GM21447 (cell line): ENCODE data around the gene SUMO4.

ENCODE experiments used
- ATAC-seq: cut with Tn5 transposase; IDR thresholded peaks from one replicate; pipeline ENCODE4 v1.9.1; 2021; ENCODE audit not compliant: unreplicated experiment

The SUMO4 gene

DNA sequence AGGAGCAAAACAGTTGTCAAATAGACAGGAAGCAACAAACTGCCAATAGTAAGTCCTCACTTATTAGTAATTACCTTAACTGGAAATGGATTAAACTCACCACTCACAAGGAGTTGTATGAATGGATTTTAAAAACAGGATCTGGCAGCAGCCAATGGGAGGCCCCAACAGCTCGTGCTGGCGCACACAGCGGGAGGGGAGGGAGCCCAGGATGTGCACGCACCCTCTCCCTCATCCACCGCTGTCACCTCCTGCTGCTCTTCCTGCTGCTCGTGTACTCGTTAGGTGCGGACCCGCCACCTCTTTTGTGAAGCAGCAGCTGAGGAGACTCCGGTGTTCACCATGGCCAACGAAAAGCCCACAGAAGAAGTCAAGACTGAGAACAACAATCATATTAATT, at the start of gene SUMO4:
SUMO4 (plus strand) TSS at position 213 of the 400 bp plus-strand sequence; CDS start at position 343, 130 bp downstream.
- no peak for ATAC-seq

DNA sequence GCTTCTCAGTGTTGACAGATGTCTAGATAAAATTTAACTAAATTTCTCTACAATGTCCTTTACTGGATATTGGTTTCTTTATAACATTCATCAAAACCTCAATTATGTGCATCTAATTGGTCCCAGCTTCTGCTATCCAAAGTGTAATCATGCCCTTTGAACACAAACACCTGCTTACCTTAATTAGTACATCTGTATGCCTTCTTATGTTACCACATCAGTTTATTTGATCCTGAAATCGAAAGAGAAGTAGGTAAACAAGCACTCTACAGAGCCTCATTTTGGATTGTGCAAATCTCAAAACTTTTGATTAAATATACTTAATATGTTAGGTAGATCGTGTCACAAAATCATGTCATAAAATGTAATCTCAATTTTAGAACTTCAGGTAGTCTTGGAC, 46.1 kb upstream of the SUMO4 start:
- no peak for ATAC-seq

DNA sequence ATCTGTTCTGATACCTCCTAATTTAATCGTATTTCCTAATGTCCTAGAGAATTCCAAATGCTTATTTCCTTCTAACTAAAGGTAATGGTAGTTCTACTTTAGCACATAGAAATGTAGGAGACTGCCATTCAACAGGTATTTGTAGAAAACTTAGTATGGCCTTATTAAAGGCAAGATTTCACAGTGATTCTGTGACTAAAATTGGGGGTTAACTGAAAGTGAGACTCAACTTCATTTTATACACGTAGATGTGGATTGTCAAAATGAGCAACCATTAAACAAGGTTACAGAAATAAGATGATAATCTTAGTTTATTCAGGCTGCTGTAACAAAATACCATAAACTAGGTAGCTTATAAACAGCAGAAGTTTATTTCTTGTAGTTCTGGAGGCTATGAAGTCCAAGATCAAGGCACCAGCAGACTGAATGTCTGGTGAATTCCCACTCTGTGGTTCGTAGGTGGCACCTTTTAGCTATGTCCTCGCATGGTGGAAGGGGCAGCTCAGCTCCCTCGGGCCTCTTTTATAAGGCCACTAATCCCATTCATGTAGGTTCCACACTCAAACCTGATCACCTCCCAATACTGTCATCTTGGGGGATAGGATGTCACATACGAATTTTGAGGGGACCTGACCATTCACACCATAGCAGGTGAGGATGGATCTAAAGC, 43.8 kb upstream of the SUMO4 start:
- no peak for ATAC-seq

DNA sequence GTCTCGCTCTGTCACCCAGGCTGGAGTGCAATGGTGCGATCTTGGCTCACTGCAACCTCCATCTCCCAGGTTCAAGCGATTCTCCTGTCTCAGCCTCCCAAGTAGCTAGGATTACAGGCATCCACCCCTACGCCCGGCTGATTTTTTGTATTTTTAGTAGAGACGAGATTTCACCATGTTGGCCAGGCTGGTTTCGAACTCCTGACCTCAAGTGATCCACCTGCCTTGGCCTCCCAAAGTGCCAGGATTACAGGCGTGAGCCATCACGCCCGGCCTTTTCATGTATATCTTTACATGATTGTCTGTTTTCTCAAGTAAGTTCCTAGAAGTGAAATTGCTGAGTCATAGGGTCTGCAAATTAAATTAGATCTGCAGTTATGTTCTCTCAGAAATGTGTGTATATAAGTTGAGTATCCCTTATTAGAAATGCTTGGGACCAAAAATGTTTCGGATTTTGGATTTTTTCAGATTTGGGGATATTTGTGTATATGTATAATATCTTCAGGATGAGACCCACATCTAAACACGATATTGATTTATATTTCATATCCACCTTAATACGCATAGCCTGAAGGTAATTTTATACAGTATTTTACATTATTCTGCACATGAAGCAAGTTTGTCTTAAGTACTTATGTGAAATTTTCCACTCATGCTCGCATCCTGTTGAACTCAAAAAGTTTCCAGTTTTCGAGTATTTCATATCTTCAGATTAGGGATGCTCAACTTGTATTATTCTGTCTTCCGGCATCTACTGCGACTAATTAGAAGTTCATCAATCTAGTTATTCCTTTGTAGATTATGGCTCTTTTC, 42.1 kb upstream of the SUMO4 start:
- ATAC-seq: no peak

DNA sequence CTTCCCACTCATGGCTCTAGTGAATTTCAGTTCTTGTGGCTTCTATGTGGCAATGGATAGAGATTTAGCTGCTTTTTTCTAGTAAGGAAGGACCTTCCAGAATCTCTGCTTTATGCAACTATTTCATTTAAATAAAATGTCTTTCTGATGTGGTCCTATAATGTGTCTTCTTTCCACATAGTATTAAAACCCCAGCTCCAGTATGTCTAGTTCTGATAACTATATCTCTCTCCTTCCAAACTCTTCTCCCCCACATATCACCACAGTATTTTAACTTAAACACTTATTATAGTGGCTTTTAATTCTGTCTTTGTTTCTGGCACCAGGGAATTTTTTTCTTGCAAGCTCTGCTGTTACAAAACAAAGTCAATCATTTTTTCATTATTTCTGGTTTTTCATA, 40.6 kb upstream of the SUMO4 start:
- no peak for ATAC-seq

DNA sequence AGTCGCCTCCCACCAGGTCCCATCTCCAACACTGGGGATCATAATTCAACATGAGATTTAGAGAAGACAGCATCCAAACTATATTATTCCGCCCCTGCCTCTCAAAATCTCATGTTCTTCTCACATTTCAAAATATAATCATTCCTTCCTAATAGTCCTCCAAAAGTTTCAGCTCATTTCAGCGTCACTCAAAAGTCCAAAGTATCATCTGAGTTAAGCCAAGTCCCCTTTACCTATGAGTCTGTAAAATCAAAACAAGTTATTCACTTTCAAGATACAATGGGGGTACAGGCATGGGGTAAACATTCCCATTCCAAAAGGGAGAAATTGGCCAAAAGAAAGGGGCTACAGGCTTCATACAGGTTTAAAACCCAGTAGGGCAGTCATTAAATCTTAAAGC, 39.5 kb upstream of the SUMO4 start:
- ATAC-seq: no peak

DNA sequence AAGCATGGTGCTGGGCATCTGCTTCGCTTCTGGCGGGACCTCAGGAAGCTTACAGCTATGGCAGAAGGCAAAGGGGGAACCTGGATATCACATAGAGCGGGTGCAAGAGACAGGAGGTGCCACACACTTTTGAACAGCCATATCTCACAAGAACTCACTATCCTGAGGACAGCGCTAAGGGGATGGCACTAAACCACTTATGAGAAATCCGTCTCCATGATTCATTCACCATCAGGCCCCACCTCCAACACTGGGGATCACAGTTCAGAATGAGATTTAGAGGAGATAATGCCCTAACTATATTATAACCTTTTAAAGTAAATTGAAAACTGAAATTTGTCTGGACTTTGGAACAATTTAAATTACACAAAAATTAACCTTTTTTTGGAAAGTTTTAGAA, 37.8 kb upstream of the SUMO4 start:
- ATAC-seq: no peak

DNA sequence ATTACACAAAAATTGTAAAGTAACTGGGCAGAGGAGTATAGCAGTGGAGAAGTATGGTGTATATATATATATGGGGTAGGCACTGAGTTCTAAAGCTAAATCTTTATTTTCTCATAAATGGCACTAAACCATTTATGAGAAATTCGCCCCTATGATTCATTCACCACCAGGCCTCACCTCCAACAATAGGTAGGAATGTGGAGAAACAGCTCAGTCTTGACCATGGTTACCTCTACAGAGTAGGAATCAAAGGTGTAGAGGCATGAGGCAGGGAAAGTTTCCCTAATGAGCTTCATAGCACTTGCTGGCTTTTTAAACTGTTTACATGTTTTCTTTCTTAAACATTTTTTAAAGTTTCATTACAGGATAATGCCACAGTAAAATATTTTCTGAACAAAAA, 36.9 kb upstream of the SUMO4 start:
- no peak for ATAC-seq

DNA sequence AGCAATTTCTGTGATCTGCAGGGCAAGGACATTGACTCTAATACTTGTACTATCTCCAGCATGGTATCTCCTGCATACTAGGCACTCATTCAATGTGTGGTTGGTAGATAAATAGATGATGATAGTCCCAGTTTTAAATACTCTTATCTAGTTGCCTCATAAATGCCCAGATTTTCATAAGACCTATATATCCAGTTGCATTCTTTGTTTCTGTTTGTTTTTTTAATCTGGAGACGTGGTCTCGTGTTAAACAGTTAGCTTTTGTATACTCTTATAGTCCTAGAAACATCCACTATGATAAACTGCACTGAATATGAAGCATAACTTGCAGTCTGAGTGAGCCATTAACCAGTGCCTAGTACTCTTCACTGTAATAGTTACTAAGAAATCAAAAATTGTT, 35.5 kb upstream of the SUMO4 start:
- no peak for ATAC-seq

DNA sequence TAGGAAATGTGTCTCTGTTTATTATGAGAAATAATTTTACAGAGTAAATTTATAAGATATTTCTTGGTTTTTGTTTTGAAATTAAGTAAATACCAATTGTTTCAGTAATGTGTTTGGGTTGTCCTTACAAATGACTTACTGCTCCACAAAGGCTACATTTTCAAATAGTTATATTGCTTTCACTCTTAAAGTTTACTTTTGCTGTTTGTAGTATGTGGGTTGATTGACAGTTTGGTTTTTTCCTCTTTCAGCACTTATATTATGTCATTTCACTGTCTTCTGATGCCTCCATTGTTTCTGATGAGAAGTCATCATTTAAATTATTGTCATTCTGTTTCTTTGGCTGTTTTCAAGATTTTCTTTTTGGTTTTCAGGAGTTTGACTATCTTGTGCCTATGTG, 34.9 kb upstream of the SUMO4 start:
- no peak for ATAC-seq

DNA sequence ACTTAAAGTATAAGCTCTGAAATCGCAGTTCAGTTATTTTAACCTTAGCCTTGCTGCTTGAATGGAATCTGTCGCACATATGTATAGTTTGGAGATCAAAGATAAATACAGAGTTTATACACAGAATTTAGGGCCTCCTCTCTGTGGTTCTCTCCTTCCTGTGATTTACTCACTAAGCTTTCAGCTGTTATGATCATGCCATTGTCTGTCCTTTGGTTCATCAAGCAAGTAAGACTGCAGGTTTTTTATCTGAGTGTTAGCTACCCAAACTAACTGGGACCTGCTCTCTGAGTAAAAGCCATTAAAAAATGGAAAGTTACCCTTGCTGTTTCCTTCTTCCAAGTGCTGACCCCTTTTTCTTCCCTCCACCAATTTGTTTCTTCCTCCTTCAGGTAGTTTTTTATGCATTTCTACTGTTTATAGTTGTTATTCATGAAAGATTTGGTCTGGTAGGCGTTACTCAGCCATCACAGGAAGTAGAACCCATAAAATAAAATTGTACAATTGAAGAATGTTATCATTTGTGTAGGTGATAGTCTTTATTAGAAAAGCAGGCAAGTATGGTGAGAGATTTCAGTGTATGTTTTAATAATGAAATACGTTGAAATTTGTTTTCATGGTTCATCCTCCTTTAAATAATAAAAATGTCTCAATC, 33.7 kb upstream of the SUMO4 start:
- ATAC-seq: no peak

DNA sequence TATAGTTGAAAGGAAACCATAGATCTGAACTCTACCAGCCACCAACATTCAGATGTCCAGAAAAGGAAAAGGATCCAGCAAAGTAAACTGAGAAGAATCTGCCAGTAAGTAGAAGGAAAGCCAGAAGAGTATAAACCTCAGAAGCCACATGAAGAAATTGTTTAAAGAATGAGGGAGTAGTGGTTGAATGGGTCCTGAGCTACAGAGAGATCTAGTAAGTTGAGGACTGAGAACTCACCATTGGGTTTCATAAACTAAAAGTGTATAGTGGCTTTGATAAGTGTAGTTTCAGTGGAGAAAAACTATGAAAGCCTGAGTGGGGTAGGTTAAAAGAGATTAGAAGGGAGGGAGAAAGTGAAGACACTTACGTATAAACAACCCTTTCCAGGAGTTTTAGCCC, 32.0 kb upstream of the SUMO4 start:
- ATAC-seq: peak; percentile 43

DNA sequence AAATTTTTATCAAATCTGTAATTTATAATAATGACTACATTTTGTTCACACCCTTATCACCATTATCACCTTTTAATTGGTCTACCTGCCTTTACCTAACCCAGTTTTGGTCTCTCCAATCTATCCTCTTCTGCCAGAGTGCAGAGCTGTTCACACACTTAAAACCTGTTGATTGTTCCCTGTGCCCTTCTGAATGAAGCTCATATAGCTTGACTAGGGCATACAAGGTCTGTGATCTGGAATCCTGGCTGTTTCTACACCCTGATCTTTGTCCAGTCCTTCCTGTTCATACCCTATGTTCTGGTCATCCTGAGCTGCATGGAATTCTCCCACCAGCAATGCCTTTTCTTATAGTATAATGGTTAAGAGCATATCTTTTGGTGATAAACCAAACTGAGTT, 28.9 kb upstream of the SUMO4 start:
- ATAC-seq: no peak

DNA sequence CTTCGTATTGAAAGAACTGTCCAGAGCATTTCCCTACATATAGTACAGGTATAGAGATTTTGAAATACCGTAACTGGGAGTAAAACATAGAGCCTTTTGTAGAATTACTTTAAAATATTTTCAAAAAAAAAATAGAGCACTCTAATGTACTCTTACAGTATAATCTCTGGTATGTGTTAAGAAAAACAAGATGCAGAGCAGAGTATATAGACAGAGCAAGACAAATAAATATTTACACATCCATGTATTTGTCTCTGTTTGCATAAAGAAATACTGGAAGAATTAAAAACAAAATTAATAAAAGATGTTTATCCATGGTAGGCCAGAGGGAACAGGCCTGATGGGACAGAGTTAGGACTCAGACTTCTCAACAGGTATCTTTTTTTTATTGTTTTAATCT, 28.0 kb upstream of the SUMO4 start:
- no peak for ATAC-seq

DNA sequence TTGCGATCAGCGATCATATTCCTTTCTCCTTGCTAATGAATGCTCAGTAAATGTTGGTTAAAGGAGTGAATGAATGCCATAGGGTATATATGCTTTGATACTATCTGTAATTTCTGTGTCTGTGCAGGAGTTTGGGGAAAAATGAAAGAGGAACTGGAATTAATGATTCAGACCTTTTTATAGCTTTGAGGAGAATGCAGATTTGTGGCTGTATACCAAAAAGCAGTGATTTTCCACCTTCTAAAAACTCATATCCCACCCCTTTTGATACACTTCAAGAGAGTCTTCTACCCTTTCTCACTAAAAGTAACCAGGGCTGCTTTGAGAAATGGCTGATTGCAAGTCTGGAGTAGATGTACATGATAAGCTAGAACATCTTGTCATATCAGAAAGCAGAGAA, 26.6 kb upstream of the SUMO4 start:
- ATAC-seq: no peak

DNA sequence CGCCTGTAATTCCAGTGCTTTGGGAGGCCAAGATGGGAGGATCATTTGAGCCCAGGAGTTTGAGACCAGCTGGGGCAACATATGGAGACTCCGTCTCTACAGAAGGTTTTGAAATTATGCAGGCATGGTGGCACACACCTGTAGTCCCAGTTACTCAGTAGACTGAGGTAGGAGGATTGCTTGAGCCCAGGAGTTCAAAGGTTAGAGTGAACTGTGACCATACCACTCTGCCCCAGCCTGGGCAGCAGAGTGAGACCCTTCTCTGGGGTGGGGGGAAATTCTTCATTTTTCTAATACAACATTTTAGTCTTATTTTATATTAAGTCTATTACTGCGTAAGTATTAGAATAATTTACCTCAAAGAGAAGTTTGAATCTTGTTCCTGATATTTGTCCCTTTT, 20.1 kb upstream of the SUMO4 start:
- ATAC-seq: no peak

DNA sequence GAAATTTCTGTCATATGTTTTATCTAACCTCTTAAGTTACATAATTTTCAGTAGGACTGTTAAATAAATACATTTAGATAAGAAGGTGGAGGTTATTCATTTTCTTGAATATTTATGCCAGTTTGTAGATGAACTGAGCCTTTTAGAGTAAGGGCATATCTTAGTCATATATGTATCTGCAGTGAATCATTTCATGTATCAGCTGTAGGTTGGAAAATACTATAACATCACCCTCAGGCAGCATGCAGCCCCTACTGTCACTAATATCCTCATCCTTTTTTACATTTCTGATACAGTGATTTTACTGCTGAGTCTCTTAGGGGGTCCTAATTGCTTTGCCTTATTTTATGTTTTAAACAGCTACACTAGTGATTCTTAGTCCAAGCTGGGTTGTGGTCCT, 19.5 kb upstream of the SUMO4 start:
- no peak for ATAC-seq

DNA sequence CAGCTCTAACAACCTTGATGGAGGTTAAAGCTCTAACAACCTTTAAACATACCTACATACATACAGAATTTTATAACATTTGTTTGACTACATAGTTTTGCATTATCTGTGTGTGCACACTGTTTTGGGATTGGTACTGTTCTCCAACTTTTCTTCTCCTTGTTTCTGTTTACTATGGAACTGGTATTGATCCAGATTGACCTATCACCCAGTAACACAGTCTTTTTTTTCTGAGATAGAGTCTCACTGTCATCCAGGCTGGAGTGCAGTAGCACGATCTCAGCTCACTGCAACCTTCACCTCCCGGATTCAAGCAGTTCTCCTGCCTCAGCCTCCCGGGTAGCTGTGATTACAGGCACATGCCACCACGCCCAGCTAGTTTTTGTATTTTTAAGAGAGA, 16.7 kb upstream of the SUMO4 start:
- no peak for ATAC-seq

DNA sequence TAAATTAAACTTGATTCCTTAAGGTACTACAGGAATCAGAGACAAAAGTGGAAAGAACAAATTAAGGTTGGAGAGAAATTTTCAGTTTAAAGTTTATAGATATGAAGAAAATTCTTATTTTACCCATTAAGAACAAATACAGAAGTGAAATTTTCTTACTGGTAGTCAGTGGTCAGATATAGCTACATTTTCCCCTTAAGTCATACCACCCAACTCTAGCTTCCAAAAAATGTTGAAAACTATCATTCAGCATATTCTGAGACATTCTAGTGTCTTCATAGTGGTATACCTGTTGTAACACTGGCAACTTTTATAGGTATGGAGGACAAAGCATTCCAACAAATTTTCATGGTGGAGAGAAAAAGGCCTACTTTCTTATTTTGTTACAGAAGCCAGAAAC, 15.6 kb upstream of the SUMO4 start:
- ATAC-seq: no peak

DNA sequence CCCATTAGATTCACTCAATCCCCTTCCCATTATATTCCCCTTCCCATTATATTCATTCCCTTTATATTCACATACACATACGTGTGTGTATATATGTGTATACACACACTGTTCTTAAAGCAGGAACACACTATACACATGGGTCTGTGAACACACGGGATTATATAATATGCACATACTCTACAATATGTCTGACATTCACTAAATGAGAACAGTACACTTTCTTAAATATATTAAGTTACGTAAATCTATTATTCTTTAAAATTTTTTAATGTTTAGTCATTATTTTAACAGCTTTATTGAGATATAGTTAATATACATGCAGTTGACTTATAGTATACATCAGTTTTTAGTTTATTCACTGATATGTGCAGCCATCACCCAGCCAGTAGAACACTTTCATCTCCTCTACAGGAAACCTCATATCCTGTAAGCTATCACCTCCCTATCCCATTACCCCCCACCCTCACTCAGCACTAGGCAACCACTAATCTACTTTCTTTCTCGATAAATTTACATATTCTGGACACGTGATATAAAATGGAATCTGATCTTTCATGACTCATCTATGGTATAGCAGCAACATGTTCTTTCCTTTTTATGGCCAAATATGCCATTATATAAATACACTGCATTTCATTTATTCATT, 13.9 kb upstream of the SUMO4 start:
- ATAC-seq: no peak

DNA sequence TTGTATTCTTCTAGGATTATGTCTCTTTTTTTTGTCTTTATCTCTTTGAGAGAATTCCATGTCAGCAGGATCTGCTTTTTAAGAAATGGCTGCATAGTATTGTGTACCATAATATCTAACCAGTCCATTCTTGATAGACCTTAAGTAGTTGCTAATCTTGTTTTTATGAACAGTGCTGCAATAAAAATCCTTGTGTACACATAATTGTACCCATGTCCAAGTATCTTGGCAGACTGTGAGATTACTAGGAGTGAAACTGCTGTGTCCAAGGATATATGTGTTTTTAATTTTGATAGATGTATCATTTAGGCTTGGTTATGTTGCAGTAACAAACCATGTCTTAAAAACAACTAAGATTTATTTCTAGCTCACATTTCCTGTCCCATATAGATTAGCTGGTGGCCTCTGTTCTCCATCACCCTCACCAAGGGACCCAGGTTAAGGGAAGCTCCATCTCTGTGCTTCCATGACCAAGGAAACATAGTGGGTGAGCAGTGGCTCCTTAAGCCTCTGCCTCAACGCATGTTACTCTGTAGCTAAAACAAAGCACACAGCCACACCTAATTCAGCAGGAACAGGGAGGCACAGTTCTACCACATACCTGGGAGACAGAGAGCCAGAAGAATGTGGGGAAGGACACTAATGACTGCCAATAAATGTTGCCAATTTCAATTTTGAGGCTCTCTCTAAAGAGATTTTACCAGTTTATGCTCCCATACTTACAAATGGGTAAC, 12.1 kb upstream of the SUMO4 start:
- ATAC-seq: no peak
